Measurements from ENCODE around the gene SLC25A4.

GRCh38 chr4:185165605-185166063 lies 22.6 kb downstream of the SLC25A4 start:
- TF ChIP-seq CTCF (conservative IDR thresholded peaks at IDR 0.05; ENCODE audit: low read depth, low read length), result peak; percentile 25; the same call in 1 of the 2 replicates
- TF ChIP-seq CHD1 (IDR thresholded peaks at IDR 0.05; ENCODE audit: low read depth, low read length), result no peak
- no peak for TF ChIP-seq POLR2A (IDR thresholded peaks at IDR 0.05; ENCODE audit: low read depth, low read length)
- TF ChIP-seq RCOR1 (IDR thresholded peaks at IDR 0.05; ENCODE audit: insufficient replicate concordance, low read length), result no peak
- no peak for TF ChIP-seq MXI1 (IDR thresholded peaks at IDR 0.05; ENCODE audit: borderline replicate concordance, low read depth, low read length)

Data from IMR-90 (cell line).